NCI-H2171 (cell line): ENCODE measurements around the gene UBAP1L.
A peak's percentile ranks its signal among the peaks of the same experiment; 100 is the strongest.
"Not testable (repeated sequence)": the region's sequence is repeated elsewhere in the genome, so short reads cannot be mapped to it uniquely, and the experiment has no call there.

ENCODE experiments used
- DNase-seq: peaks from one replicate; lab custom pipeline; 2025; lab: John Stamatoyannopoulos, UW

The UBAP1L gene

DNA sequence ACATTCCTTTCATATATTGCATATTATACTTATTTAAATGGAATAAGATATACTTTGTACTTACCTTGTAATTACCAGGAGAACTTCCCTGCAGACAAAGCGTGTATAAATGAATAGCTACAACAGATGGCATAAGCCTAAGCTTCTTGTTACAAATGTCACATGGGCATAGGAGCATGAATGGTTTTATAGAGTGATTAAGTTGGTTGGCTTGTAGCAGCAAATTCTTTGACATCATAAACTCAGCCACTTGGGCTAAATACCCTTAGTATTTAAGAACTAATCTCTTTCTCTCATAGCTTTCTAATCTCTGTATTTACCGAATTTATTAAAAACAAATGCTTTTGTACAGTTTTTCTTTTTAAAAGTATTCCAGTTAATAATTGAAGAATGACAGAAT is at the start of gene UBAP1L:
Gene UBAP1L, minus strand, starts transcription at position 115 of the 400 bp plus-strand sequence. CDS start 8,985 bp downstream, outside the sequence.
- DNase-seq = peak; percentile 45

- DNase-seq = no peak
Observed at GRCh38 chr15:65164139-65164538, 49.1 kb upstream of the UBAP1L start.

DNA sequence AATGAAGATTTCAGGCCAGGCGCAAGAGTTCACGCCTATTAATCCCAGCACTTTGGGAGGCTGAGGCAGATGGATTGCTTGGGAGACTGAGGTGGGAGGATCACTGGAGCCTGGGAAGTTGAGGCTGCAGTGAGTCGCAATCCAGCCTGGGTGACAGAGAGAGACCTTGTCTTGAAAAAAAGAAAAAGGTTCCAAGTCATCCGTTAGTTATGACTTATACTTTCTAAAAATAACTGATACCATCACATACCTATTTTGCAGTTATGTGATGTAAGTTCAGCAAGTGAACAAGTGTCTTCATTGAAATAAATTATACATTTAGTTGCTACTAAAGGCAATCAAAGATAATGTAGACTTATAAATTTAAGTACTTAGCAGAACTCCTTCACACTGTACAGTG is 48.0 kb upstream of the UBAP1L start:
- no peak for DNase-seq

GRCh38 chr15:65156692-65157091 is 41.7 kb upstream of the UBAP1L start:
- no peak for DNase-seq

GRCh38 chr15:65154720-65155119 is 39.7 kb upstream of the UBAP1L start:
- DNase-seq = no peak

- DNase-seq = no peak
Observed at GRCh38 chr15:65147902-65148301, 32.9 kb upstream of the UBAP1L start.

DNA sequence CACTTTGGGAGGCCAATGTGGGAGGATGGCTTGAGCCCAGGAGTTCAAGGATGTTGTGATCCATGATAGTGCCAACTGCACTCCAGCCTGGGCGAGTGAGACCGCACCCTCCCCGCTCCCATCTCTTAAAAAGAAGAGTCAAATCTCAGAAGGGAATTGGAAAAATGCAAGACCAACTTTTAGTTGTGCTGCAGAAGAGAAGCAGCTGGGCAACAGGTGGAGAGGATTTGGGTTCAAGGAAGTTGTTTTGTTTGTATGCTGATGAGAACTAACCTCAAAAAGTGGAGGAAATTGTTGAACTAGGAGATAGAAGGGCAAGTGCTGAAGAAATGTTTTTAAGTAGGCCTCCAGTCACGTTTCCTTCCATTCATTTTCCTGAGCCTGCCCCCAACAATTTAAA is 31.4 kb upstream of the UBAP1L start:
- no peak for DNase-seq

DNA sequence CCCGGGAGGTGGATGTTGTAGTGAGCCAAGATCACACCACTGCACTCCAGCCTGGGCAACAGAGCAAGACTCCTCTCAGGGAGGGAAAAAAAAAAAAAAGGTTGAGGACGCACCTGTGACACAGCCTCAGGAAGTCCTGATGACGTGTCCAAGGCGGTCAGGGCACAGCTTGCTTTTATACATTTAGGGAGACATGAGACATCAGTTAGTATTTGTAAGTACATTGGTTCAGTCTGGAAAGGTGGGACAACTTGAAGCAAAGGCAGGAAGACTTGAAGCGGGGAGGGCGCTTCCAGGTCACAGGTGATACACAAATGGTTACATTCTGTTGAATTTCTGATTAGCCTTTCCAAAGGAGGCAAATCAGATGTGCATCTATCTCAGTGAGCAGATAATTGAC is 23.6 kb upstream of the UBAP1L start:
- DNase-seq = not testable (repeated sequence)

GRCh38 chr15:65137893-65138292 is 22.9 kb upstream of the UBAP1L start:
- not testable (repeated sequence) for DNase-seq

DNA sequence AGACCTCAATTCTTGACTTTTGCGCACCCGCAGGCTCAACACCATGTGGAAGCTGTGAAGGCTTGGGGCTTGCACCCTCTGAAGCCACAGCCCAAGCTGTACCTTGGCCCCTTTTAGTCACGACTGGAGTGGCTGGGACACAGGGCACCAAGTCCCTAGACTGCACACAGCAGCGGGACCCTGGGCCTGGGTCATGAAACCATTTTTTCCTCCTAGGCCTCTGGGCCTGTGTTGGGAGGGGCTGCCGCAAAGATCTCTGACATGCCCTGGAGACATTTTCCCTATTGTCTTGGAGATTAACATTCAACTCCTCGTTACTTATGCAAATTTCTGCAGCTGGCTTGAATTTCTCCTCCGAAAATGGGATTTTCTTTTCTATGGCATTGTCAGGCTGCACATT is 22.1 kb upstream of the UBAP1L start:
- not testable (repeated sequence) for DNase-seq

DNA sequence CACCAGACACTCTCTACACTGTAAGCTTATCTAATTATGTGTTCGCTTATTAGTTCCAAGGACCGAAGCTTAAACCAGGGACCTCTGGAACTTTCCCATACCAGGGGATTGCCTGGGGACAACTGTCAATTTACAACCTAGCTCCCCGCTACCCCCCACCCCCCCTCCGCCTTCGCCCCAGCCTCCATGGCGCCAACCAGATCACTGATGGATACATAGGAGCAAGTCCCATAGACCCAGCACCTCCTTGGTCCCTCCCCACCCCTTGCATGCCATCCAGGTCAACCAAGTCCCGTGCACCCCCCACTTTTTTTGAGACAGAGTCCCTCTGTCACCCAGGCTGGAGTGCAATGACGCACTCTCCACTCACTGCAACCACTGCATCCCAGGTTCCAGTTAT is 19.5 kb upstream of the UBAP1L start:
- no peak for DNase-seq

DNA sequence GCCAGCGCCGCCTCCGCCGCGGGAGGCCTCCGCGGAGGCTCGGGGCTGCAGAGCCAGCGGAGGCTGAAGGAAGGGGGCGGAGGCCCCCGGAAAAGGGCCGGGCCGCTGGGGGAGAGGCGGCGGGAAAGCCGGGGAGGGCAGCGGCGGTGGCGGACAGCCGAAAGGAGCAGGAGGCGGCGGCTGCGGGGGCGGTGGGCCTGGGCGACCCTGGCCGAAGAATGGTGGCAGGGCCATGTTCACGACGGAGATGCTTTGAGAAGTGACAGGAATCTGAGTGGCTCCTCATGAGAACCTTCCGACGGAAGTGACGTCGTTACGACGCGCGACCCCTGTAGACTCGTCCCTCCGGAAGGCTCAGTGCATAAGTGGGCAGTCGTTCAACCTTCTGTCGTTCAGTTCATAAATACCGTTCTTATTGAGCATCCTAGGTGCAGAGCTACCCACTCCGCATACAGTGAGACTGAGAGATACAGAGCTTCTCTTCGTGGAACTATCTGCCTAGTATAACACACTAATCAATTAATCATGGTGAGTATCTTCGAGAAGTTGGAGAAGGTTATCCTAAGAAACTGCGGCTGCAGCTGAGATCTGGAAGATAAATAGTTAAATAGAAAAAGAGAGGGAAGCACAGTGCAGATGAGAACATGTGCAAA is 18.7 kb upstream of the UBAP1L start, which contains the start of gene PDCD7:
Gene PDCD7, minus strand, starts transcription at position 261 of the 653 bp plus-strand sequence. Its CDS starts 27 bp downstream, at position 234.
- peak; percentile 92 for DNase-seq

DNA sequence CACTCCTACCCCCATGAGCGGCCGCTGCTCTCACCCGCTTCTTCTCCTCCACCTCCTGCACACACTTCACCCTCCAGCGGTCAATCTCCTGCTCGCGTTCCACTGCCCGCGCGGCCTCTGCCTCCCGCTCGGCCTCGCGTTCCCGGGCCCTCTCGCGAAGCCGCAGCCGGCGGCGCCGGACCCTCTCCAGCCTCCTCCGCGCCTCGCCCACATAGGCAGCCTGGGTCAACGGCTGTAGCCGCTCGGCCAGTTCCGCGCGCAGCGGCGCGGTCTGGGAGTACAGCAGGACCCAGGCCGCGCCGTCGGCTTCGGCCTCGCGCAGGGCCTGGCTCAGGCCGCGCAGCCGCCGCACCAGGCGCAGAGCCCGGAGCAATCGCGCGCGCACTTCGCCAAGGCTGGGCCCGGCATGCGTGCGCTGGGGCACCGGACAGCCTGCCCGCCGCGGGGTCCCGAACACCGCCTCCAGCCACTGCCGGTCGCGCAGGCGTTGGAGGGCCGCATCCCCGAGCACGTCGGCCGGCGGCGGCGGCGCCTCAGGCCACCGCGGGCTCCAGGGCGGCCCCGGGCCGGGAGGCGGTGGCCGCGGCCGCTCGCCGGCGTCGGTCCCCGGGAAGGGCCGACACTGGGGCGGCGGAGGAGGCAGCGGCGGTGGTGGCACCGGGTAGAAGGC is 18.0 kb upstream of the UBAP1L start:
- no peak for DNase-seq

DNA sequence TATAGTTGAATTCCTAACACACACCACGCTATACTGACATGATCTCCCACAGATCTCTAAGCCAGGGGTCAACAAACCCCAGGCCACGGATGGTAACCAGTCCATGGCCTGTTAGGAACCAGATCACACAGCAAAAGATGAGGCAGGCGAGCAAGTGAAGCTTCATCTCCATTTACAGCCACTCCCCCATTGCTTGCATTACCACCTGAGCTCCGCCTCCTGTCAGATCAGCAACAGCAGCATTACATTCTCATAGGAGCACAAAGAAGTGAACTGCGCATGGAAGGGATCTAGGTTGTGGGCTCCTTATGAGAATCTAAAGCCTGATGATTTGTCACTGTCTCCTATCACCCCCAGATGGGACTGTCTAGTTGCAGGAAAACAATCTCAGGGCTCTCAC is 15.9 kb upstream of the UBAP1L start:
- DNase-seq = no peak

GRCh38 chr15:65115542-65115941 is 542 bp upstream of the UBAP1L start:
- no peak for DNase-seq

DNA sequence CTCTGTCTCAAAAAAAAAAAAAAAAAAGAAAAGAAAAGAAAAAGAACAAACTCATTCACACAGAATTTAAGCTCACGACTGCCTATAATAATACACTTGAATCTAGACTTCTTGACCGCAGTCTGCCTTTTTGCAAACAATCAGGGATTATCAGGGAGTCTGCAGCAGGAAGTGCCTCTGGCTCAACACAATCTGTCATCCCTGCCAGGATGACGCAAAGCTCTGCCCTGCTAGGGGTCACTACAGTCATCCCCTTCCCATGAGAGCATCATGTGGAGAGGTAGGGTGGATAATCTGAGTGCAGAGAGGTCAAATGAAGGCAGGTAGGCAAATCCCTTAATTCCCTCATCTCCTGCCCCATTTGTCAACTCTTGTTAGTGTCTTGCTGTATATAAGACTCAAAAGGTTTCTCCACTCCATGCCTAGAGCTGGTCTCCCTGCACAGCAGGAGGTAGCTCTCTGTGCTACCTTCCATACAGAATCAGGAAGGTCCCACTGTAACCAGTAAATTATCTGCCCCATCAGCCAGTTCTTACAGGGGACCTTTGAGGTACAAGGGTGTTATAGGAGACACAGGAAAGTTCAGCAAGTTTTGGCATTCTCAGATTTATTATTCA is 4.2 kb downstream of the UBAP1L start:
- DNase-seq = no peak

DNA sequence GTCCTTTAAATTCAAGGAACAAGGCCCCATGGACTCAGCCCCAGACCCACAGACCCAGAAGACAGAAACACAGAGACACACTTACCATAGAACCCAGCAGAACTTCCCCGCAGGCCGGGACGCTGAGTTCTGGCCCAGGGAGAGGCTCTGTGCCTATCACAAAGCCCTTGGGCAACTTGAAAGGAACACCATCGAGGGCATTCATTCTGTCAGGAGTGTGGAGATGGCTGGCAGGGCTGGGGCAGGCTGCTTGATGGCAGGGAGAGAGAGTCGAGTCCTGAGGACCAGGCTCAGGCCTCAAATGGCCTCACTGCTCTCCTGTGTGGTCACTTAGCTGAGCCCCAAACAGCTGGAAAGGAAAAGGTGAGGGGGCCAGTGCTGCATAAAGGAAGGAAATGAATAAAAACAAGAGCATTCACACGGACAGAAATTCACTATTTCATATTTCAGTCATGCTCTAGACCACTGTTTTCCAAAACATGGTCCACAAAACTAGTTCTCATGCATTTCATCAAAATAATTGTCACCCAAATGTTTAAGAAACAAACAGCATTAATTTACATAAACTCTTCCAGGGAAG is 8.9 kb downstream of the UBAP1L start:
- no peak for DNase-seq

GRCh38 chr15:65105038-65105437 is 10.0 kb downstream of the UBAP1L start:
- DNase-seq = no peak

GRCh38 chr15:65102912-65103311 is 12.1 kb downstream of the UBAP1L start:
- DNase-seq = no peak

- no peak for DNase-seq
Observed at GRCh38 chr15:65101891-65102708, 12.9 kb downstream of the UBAP1L start.

GRCh38 chr15:65101411-65101890 is 13.5 kb downstream of the UBAP1L start:
- DNase-seq = no peak

- no peak for DNase-seq
Observed at GRCh38 chr15:65100442-65100841, 14.6 kb downstream of the UBAP1L start.
